Right renal cortex interstitium (tissue), 3 donors: ENCODE data around the gene SMIM45.
A peak's percentile ranks its signal among the peaks of the same experiment; 100 is the strongest.

ENCODE experiments used
- DNase-seq, 3 donors: peaks; one replicate each; pipeline ENCODE4 v3.0.0-alpha.2; 2013; ENCODE audit warnings: low read depth in 3 of 3, low spot score in 2 of 3

Gene SMIM45

GRCh38 chr22:41915035-41915785, 36.7 kb upstream of the SMIM45 start, which contains the start of gene SHISA8:
Gene SHISA8, minus strand, starts transcription at chr22:41915074. Its CDS starts 407 bp downstream, at chr22:41914667.
- no peak for DNase-seq

DNA sequence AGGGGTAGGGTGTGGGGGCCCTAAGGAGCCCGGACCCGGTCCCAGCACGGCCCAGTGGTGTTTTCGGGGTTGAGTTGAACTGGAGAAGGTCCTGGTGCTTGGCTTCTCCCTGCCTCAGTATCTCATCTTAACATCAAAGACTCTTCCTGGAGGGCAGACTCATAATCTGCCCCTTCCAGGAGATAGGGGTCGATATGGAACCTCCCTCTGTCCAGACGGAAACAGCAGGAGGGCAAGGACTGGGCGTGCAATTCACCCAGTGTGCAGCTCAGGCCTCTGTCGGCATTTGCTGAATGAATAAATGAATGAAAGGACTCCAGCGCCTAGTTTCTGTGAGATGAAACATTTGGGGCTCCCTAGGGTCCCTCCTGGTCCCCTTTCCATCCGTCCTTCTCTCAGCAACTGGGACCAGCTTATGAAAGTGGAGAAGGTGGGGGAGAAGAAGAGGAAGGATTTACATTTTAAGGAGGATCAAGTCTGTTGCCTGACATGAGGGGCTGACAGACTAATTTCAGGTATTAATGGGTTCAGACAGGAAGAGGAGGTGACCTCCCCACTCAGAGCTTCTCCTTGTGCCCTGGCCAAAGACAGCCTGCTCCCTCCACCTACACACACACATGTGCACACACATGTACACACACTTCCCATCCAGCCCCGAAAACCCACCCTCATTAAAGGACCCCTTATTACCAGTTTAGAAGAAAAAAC, 36.0 kb upstream of the SMIM45 start:
- DNase-seq = no peak

GRCh38 chr22:41916745-41917358, 35.1 kb upstream of the SMIM45 start:
- DNase-seq = no peak

DNA sequence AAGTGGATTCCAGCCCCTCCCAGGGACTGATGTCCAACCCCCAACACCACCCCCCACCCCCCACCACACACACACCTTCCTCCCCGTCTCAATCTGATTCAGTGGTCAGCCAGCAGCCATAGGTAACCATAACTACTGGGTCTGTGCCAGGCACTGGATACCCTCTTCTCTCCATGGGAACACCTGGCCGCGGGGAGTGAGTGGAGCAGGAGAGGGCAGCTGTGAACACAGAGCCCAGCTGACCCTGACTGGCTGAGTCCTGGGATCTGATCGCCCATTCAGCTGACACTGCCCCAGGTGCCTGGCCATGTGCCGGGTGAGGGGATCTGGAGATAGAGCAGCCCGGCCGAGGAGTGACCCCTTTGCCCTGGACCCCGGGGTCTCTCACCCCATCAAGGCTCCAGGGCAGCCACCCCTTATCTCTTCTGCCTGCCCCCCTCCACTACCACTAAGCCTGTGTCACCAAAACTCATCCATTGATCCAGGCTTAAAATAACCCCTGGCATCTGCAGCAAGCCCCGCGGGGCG, 34.5 kb upstream of the SMIM45 start:
- DNase-seq = no peak

DNA sequence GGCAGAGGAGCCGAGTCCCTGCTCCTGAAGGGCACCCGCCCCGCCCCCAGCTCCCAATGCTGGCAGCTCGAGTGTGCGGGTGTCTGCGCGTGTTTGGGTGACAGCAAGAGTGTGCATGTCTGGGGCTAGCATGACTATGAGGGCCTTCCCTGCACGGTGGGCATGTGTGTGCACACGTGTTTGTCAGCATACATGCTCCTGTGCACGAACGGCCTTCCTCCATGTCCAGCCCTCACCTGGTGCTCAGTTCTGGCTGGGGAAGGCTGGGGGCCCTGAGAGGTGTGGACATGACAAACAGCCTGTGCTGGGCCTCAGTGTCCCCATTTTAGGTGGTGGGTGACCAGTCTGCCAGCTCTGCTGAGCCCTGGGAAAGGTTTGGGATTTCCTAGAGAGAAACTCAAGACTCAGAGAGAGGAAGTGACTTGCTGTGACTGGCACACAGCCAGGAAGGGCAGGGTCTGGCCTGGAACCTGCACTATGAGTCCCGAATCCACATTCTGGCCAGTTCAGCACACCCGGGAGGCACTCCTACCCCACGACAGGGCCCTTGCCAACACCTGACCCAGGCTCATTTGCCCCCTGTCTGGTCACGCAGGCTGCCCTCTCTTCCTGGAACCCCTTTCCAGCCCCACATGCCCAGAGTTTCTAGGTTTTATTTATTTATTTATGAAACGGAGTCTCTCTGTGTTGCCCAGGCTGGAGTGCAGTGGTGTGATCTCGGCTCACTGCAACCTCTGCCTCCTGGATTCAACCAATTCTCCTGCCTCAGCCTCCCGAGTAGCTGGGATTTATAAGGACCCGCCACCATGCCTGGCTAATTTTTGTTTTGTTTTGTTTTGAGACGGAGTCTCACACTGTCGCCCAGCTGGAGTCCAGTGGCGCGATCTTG, 33.8 kb upstream of the SMIM45 start:
- DNase-seq = peak in 1 of 3 donors; percentile 42

- DNase-seq = no peak
These were observed 32.4 kb upstream of the SMIM45 start for GRCh38 chr22:41919357-41920224.

- no peak for DNase-seq
These were observed 31.5 kb upstream of the SMIM45 start for GRCh38 chr22:41920271-41920976.

DNA sequence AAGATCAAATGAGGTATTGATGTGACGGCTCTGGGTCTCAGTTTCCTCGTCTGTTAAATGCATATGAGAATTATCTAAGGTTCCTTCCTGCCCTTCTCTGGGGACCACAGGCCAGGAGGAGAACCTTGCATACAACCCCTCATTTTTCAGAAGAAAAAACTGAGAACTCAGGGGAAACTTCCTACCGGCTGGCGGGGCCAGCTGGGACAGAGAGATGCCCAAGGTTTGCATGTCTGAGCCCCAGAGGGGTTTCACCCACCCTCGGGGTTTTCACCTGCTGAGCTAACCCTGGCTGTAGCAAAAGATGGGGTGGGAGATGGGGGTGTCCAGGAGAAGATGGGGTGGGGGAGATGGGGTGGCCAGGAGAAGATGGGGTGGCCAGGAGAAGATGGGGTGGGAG, 29.6 kb upstream of the SMIM45 start:
- DNase-seq = no peak

GRCh38 chr22:41922940-41923594, 28.9 kb upstream of the SMIM45 start:
- DNase-seq = no peak

DNA sequence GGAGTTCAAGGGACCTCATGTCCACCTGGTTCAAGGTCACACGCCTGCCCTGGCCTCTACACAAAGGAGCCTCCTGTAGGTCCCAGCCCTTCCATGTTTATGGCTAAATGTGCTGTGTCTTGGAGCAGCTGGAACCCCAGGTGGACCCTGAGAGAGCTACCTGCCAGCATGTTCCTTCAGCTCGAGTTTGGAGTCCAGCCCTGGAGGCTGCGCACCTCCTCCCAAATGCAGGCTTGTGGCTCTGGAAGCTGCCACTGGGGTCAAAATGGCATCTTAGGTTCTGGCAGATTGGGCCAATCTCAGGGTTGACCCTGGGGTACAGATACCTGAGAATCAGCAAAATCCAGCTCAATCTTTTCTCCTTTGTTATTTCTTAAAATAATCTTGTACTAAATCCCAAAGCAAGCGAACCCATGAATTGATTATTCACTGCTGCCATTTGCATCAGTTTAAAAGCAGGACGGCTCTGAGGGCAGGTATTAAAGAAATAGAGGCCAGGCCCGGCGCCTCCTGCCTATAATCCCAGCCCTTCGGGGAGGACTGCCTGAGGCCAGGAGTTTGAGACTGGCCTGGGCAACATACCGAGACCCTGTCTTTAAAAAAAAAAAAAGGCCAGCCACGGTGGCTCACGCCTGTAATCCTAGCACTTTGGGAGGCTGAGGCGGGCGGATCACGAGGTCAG, 28.2 kb upstream of the SMIM45 start:
- no peak for DNase-seq

- no peak for DNase-seq
These were observed 26.0 kb upstream of the SMIM45 start for GRCh38 chr22:41925783-41926460.

DNA sequence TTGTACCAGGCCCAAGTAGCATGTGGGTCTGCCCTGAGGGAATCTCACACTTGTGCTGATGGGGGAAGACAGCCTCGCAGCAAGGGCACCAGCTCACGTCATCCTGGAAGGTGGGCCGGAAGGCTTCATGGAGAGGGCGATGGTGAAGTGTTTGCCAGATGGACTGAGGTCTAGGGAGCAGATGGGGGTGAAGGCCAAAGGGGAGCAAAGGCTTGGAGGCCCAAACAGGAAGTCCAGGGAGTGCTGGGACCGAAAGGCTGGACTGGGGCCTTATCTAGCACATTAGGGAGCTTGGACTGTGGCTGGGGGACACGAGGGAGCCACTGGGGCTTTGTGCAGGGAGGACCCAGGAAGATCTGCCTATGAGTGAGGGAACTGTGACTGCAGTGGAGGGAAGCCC, 24.1 kb upstream of the SMIM45 start:
- no peak for DNase-seq

DNA sequence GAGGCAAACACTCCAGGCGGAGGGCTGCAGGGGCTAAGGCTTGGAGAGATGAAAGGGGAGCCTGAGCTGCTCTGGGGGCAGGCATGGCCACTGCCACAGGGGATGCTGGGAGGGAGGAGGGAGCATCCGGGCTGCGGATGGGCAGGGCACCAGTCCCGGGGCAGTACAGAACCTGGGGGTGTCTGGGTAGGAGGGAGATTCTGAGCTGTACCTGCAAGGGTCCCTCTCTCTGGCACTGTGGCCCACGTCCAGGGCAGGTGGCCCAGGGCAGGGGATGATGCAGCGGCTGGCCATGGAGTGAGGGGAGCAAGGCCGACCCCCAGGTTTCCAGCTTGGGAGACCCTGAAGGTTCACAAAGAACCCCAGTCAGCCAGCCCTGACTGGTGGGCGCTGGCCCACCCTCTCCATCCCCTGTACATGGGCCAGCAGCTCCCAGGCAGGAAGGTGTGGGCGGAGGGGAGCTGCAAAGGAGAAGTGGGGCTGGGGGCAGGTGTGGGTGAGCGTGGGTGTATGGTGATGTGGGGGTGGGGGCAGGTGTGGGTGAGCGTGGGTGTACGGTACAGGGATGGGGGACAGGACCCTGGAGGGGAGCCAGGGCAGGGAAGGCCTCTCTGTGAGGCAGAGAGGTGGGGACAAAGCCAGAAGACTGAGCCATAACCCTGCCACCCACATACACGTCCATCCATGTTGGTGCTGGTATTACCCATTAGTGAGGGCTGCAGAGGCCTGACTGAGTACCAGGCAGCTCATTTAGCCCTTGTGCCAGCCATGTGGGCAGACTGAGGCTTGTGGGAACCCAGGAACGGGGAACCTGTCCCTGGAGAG, 23.1 kb upstream of the SMIM45 start:
- DNase-seq = no peak

DNA sequence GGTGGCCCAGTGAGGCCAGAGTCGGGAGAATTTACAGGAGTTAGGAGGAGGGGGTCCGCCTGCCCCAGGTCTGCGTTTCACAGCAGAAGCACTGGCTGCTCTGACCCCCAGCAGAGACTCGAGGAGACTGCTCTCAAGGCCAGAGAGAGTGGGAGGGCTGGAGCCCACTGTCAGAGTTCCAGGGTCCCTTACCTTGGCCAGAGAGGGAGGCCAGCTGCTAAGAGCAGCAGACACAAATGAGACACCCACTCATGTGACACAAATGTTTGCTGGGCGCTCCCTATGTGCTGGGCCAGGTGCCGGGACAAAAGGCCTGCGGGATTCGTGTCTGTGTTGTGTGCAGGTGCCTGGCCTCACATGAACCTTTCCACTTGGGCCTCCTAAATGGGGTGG, 22.5 kb upstream of the SMIM45 start:
- DNase-seq = no peak

GRCh38 chr22:41931701-41932269, 20.2 kb upstream of the SMIM45 start:
- DNase-seq = no peak

DNA sequence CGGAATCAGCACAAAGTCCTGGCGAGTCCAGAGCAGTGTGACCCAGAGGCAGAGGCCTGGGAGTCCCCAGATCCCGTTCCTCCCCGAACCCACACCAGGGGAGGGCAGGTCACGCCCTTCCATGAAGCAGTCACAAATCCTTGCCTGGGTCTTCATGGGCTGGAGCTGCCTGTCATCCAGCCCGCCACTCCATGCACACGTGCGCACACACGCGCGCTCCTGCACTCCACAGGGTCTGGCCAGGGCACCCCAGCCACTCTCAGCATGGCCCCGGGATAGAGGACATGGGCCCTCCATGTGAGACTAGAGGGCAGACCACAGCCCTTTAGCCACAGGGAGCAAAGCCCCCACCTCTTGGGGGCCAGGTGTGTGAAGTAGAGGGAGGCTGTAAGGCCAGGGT, 19.6 kb upstream of the SMIM45 start:
- no peak for DNase-seq
